ENCODE results near the gene LRP5. TPM values are rescaled to one million over a fixed set of nuclear protein-coding genes. Genes with fewer than 3 reads are reported as not detected.
A peak's percentile ranks its signal among the peaks of the same experiment; 100 is the strongest.

Gene LRP5
- total RNA-seq, 1 experiment from 2014 or later: 13.7 TPM

GRCh38 chr11:68309621-68310185 lies 2.7 kb upstream of the LRP5 start:
- DNase-seq (ENCODE audit: low spot score): no peak

DNA sequence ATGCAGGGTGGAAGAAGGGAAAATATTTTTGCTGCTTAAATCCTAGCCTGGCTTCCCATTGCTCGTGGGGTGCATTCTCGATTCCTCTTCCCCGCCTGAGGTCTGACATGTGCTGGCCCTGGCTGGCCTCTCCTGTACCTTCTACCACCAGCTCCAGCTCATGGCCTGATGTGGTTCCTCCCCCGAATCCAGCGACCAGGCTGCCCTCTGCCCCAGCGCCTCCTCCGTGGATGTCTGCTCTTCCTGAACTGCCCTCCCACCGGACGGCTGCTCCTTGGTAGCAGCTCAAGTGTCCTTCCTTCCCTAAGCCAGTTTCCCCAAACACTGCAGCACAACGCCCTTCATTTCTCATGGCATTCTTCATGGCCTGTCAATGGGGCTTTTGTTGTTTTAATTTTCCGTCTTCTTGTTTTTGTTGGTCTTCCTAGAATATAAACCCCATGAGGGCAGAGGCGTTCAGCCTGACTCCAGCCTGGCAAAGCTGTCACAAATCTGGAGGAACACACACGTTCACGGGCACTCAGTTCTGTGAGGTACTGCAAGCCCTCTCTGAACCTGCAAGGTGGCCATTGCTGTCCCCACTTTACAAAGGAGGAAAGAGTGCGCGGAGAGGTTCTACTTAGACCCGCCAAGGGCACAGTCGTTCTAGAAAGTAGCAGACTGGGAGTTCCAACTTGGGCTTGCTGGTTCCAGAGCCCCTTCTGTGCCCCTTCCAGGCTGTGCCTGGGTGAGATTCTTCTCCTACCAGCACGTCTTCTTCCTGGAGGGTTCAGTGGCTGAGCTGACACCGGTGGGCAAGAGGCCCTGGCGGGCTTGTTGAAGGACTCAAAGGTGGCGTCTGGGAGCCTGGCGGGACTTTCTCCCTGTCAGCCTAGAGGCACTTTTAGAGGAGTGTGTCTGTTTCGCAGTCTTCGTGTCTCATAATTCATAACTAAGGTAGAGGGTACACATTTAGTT lies 953 bp upstream of the LRP5 start:
- no peak for DNase-seq (ENCODE audit: low spot score)

- no peak for DNase-seq (ENCODE audit: low spot score)
Measured at GRCh38 chr11:68312780-68313573, 586 bp downstream of the LRP5 start.

GRCh38 chr11:68313574-68314202 lies 1.3 kb downstream of the LRP5 start:
- DNase-seq (ENCODE audit: low spot score): no peak

- DNase-seq (ENCODE audit: low spot score): peak; percentile 59
Measured at GRCh38 chr11:68314203-68315170, 2.1 kb downstream of the LRP5 start.

- peak; percentile 31 for DNase-seq (ENCODE audit: low spot score)
Measured at GRCh38 chr11:68315171-68315920, 3.0 kb downstream of the LRP5 start.

DNA sequence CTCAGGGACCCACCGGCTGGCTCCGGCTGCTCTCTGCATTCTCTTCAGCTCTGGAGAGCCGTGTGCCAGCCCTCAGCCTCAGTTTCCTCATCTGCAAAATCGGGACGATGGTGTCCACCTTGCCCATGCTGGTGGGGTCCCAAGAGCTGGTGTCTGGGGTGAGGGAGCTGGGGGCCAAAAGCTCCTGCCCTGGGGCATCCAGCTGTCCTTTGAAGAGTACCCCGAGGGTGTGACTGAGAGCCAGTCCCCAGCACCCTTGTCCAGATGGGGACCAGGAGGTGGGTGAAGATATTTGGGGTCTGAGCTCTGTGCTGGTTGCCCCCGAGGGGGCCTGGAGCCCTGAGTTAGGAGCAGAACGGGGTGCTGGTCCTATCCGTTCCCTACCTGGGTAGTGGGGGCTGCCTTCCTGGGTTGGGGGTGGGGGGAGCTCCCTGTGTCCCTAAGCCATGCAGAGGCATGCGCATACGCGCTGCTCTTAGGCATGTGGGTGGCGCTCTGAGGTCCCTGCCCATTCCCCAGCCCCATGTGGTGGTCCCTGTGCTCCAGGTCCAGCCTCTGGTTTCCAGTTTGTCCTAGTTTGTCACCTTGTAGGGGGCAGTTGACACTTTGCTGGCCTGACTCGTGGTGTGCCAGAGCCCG lies 4.9 kb downstream of the LRP5 start:
- no peak for DNase-seq (ENCODE audit: low spot score)

- no peak for DNase-seq (ENCODE audit: low spot score)
Measured at GRCh38 chr11:68321293-68322051, 9.1 kb downstream of the LRP5 start.

GRCh38 chr11:68322052-68322430 lies 9.7 kb downstream of the LRP5 start:
- no peak for DNase-seq (ENCODE audit: low spot score)

GRCh38 chr11:68324241-68324640 lies 11.8 kb downstream of the LRP5 start:
- no peak for DNase-seq (ENCODE audit: low spot score)

DNA sequence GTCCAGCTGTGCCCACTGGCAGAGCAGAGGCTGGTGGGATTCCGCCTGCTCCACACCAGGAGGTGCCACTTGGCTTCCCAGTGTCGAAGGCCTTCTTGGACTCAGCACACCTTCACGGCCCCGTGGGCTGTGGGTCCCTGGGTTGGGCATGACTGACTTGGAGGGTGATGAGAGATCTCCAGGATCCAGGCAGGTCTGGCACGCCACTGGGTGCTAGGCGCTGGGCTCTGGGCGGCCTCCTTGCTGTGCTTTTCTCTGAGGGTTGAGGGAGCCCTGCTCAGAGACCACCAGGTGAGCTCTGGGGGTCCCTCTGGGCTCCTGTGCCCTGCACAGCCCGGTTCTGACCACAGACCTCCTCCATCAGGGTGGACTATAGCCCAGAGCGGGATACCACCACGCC lies 12.3 kb downstream of the LRP5 start:
- DNase-seq (ENCODE audit: low spot score): no peak

DNA sequence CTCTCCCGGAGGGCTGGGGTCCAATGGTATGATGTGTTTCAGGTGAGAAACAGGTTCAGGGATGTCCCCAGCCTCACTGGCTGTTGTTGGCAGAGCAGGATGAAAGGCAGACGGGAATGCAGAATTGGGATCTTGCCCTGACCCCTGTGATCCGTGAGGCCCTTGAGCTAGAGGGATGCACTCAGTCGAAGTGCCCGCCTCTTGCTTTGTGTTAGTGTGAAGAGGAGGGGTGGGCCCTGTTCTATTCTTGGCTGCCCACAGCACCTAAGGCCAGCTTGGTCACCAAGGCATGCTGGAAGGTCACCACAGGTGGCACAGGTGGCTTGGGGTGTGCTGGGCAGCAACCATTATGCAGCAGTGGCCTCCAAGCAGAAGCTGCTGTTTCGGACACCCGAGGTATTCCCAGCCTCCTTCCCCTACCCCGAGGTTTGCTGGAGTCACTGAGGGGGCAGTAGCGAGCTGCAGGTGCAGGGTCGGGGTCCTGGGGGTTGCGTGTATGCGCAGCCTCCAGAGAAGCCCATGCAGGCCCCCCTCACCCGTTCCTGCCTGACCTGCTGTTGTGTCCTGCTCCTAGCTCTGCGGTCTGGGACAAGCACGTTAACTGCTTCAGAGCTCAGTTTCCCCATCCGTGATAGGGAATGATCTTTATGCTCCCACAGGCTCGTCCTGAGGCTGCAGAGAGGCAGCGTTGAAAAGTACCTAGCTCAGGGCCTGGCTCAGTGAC lies 13.0 kb downstream of the LRP5 start:
- DNase-seq (ENCODE audit: low spot score): no peak

DNA sequence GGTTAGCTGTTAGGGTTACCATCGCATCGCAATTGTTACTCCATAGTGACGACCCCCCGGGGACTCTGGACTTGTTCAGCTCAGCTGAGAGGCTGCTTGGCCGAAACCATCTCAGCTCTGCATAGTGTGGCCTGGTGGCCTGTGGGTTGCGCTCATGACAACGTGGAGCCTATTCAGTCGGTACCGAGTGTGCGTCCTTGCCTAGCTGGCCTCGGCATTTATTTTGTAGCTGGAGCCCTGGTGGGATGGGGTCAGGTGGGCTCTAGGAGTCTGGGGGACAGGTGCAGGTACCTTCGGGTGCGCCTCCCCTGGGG lies 13.5 kb downstream of the LRP5 start:
- DNase-seq (ENCODE audit: low spot score): no peak

DNA sequence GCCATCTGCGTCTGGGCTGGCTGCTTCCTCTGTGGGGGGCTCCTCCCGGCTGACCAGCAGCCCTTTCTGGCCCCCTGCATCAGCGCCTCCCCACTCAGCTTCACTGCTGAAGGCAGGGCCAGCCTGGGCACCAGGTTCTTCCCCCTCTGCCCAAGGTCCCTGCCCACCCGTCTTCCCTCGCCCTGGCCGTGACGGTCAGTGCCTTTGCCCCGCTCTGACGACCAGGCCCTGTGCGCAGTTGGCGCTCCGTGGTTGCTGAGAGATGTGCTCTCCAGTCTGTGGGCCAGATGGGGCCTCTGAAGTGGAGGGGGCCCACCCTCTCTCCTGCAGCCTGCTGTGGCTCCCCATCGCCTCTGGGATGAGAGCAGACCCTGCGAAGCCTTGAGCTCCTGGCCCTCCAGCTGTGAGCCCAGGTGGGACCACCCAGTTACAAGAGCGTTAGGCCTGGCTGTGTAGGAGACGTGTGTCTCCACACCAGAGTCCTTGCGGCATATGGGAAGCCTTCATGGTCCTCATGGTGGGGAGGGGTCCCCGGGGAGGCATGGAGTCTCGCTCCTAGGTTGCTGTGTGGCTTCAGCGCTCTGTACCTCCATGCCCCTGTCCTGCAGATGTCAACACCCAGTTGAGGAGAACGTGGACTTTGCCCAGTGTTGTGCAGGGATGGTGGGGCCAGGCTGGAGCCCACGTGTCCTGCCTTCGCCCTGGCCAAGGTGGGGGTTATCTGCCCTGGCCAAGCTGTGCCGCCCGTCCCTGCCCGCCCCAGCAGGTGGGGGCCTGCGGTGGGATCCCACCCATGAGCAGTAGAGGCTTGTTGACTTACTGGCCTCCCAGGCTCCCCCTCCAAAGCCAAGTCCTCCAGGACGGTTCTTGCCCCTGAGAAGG lies 14.2 kb downstream of the LRP5 start:
- no peak for DNase-seq (ENCODE audit: low spot score)

- no peak for DNase-seq (ENCODE audit: low spot score)
Measured at GRCh38 chr11:68327586-68328370, 15.4 kb downstream of the LRP5 start.

GRCh38 chr11:68328374-68329091 lies 16.1 kb downstream of the LRP5 start:
- DNase-seq (ENCODE audit: low spot score): peak; percentile 42
